ENCODE results near the gene FZD1.

FZD1 gene

DNA sequence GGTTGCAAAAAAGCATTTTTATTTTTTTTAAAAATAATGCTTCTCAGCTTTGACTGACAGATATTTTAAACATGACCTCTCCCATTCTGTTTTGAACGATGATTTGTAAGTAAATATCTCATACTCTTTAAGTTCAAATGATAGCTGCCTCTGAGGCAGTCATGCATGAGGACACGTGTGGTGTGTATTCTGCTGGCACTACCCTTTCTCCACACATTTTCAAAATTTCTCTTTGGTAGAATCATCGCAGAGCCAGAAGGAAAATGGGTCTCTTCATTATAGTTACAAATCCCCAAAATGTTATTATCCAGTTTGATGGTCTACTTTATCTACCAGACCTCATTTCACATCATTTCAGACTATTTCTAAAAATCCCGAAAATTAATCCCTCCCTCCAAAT lies 55.1 kb downstream of the FZD1 start:
- Mint-ChIP-seq H3K27me3 (no peaks in the 10 kb centered on the region), H3K4me3 (no peak overlapping the region), H3K4me1 (ENCODE audit: low read depth in 2 of 2) (no peaks in the 10 kb centered on the region), H3K9me3 (peaks cover 0 to 1% of the 10 kb centered on the region in 2 donors), H3K36me3 (ENCODE audit: insufficient read depth) (no peaks in the 10 kb centered on the region), H3K27ac (no peak overlapping the region)
- DNase-seq (no peak), ATAC-seq (replicated peaks) (no peak)

DNA sequence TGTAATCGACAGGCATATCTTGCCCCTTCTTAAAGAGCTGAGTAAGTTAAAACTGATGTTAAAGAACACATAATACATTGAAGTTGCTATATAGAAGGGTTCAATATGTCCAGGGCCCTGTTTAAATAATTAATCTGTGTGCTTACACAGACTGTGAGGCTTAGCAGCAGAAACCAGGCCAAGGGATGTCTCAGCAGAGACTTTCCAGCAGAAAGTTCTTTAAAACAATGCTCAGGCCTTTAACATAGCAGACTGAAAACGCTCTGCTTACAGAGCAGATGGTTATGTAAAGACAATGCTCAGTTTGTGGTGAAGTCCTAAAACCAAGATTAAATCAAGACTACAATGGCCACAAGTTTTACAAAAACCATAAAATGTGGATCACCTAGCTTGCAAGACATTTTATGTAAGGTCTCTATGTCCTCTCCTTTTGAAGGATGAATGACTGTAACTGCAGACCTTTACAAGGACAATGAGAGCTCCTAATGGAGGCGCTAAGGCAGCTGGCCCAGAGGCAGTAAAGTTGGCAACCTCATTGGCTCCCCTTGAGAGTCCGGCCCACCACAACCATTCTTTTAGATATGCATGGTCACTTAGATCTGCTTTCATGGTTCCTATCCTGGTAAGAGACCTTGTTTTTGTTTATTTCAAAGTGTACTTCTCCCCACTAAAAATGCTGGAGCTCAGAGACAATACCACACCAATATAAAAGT lies 56.3 kb downstream of the FZD1 start:
- Mint-ChIP-seq H3K4me1 (ENCODE audit: low read depth in 2 of 2) (no peaks in the 10 kb centered on the region), H3K27ac (no peak overlapping the region), H3K9me3 (peaks cover 0 to 4% of the 10 kb centered on the region in 2 donors), H3K27me3 (no peaks in the 10 kb centered on the region), H3K4me3 (no peak overlapping the region), H3K36me3 (ENCODE audit: insufficient read depth) (no peaks in the 10 kb centered on the region)
- DNase-seq: no peak
- ATAC-seq (replicated peaks): no peak

Measured in effector memory CD8-positive, alpha-beta T cell (primary cell).